22Rv1 (cell line): Measurements from ENCODE around the gene TUT1.

Source experiments
- CTCF ChIP-seq: fragments of 450-650 bp; IDR thresholded peaks from 2 replicates; pipeline ENCODE4 v1.5.1; 2017; ENCODE audit warnings: mild to moderate bottlenecking
- ZFX ChIP-seq: fragments of 450-650 bp; IDR thresholded peaks from 2 replicates; pipeline ENCODE4 v1.6.1; 2017; ENCODE audit warnings: antibody characterized with exemption, borderline replicate concordance

DNA sequence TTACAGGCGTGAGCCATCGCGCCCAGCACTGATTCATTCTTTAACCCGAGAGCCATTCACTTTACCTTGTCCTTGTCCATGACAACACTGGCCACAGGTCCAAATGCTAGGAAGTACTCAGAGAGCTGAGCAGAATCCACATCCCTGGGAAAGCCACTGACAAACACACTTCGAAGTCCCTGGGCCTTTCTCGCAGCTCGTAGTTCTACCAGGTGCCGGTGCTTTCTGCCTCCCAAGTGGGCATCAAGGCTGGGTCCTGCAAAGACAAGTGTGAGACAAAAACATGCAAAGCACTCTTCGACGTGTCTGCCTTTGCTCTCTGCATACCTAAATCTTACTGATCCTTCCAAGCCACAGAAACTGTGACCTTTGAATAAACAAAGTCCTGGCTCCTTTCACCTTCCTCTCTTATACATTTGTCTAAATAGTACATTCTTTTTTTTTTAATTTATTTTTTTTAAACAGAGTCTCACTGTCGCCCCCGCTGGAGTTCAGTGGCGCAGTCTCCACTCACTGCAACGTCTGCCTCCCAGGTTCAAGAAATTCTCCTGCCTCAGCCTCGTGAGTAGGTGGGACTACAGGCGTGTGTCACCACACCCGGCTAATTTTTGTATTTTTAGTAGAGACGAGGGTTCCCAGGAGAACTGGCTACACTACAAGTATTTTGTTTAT lies 2.2 kb downstream of the TUT1 start:
- TF ChIP-seq CTCF (peak; percentile 48), ZFX (no peak)
